Esophagus muscularis mucosa (tissue), 4 donors: Measurements from ENCODE around the gene CNIH3. TPM values are rescaled to one million over a fixed set of nuclear protein-coding genes. Genes with fewer than 3 reads are reported as not detected.

Experiments used
- DNase-seq: peaks from one replicate; pipeline ENCODE4 v3.0.0-alpha.2; 2017; ENCODE audit errors: extremely low spot score
- H3K27ac ChIP-seq, 4 donors: fragments of 200-600 bp; sonication (generic); replicated peaks in 1 of 4; 1 replicate in 3 of 4; 2 replicates in 1 of 4; pipeline ENCODE4 v1.5.1; 2016 to 2019; ENCODE audit warnings: mild to moderate bottlenecking in 1 of 4
- H3K27me3 ChIP-seq, 4 donors: fragments of 200-600 bp; sonication (generic); one replicate each; pipeline versions ENCODE4 v1.5.1 to v1.6.0; 2016 to 2019
- H3K36me3 ChIP-seq, 4 donors: fragments of 200-600 bp; sonication (generic); one replicate each; pipeline ENCODE4 v1.5.1; 2016 to 2019
- H3K4me1 ChIP-seq, 4 donors: fragments of 200-600 bp; sonication (generic); one replicate each; pipeline ENCODE4 v1.5.1; 2016 to 2019
- H3K4me3 ChIP-seq, 4 donors: fragments of 200-600 bp; sonication (generic); 1 replicate in 2 of 4; 2 replicates in 2 of 4; pipeline ENCODE4 v1.5.1; 2016 to 2019; ENCODE audit warnings: mild to moderate bottlenecking in 4 of 4, moderate library complexity in 1 of 4
- H3K9me3 ChIP-seq, 4 donors: fragments of 200-600 bp; sonication (generic); 1 replicate in 3 of 4; 2 replicates in 1 of 4; pipeline ENCODE4 v1.5.1; 2016 to 2019
- CTCF ChIP-seq, 3 experiments: fragments of 200-600 bp in 2 of 3; fragments of 450-650 bp in 1 of 3; sonication (generic) in 2 of 3; IDR thresholded peaks; one replicate each; pipeline ENCODE4 v1.5.1; 2017 to 2019; ENCODE audit warnings: antibody characterized with exemption in 3 of 3, mild to moderate bottlenecking in 2 of 3, moderate library complexity in 1 of 3
- EP300 ChIP-seq: sonication (generic); formaldehyde crosslinking; IDR thresholded peaks from one replicate; pipeline ENCODE4 v1.6.1; 2017; ENCODE audit warnings: antibody characterized with exemption
- POLR2A ChIP-seq: fragments of 450-650 bp; IDR thresholded peaks from one replicate; pipeline ENCODE4 v1.6.1; 2017; ENCODE audit warnings: antibody characterized with exemption, moderate library complexity, mild to moderate bottlenecking, low read depth
- POLR2AphosphoS5 ChIP-seq, 2 donors: sonication (generic); formaldehyde crosslinking; IDR thresholded peaks; one replicate each; pipeline ENCODE4 v1.6.1; 2017; ENCODE audit warnings: antibody characterized with exemption in 2 of 2
- WGBS: methylation state at CpG from one replicate; pipeline ENCODE4 v1.1.5; 2018; 5-methylcytosine and 5-hydroxymethylcytosine counted together
- intact Hi-C: fragments of 100-400 bp; cut with DNase I; formaldehyde crosslinking; loops from one replicate; pipeline ENCODE4 v1.15.1; 2023
- total RNA-seq, 4 donors: library from RNA; depleted of rRNA; stranded (reverse); fragments of >200 nt; gene quantifications; one replicate each; pipeline versions ENCODE4 v1.1.0 to v1.2.1, GENCODE V29; 2016

CNIH3 gene
- total RNA-seq, 4 donors from 2014 or later, result 0.42 to 2.3 (median 1.3) TPM

GRCh38 chr1:224689374-224689773 lies 73.3 kb downstream of the CNIH3 start:
- no peak for DNase-seq
- peaks cover 0 to 6% (median 0%) of the 10 kb centered on the region in 4 donors for H3K9me3 ChIP-seq
- TF ChIP-seq EP300, result no peak
- TF ChIP-seq POLR2AphosphoS5 (IDR thresholded peaks at IDR 0.05), result no peak
- no peak for TF ChIP-seq POLR2A
- TF ChIP-seq CTCF (IDR thresholded peaks at IDR 0.05), result no peak
- H3K36me3 ChIP-seq, result no peaks in the 10 kb centered on the region
- 67% methylated on average over 9 of the region's 9 CpGs for WGBS
- H3K4me1 ChIP-seq, result no peaks in the 10 kb centered on the region
- intact Hi-C loops, result no loop called here
- no peaks in the 10 kb centered on the region for H3K27me3 ChIP-seq
- no peak overlapping the region for H3K27ac ChIP-seq
- no peak overlapping the region for H3K4me3 ChIP-seq

DNA sequence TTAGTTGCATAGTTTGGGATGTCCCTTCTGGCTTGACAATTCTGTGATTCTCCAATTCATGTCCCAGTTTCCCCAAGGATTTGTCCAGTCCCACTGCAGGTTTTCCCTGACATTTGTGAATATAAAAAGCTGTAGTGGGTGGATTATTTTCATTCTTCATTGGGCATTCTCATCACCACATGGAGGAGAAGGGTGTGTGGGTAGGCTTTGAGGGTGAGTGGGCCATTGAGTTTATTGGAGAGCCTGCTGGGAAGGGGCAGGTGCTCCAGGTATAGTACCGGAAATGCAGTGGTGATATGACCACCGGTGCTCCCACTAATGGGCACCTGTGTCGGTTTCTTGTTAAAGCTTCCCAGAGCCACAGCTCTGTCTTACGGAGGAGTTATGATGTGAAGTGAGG lies 74.5 kb downstream of the CNIH3 start:
- WGBS, result 94% methylated on average over 4 of the region's 4 CpGs
- Histone ChIP-seq H3K9me3 (peaks cover 0 to 6% (median 0%) of the 10 kb centered on the region in 4 donors), H3K4me1 (no peaks in the 10 kb centered on the region), H3K36me3 (no peaks in the 10 kb centered on the region), H3K27ac (no peak overlapping the region), H3K4me3 (no peak overlapping the region), H3K27me3 (no peaks in the 10 kb centered on the region)
- intact Hi-C loops, result no loop called here
- no peak for DNase-seq
- TF ChIP-seq POLR2AphosphoS5 (IDR thresholded peaks at IDR 0.05), result no peak

- Histone ChIP-seq H3K27me3 (no peaks in the 10 kb centered on the region), H3K36me3 (no peaks in the 10 kb centered on the region), H3K4me3 (no peak overlapping the region), H3K4me1 (no peaks in the 10 kb centered on the region), H3K9me3 (peaks cover 0 to 5% (median 0%) of the 10 kb centered on the region in 4 donors), H3K27ac (no peak overlapping the region)
- no peak for DNase-seq
- WGBS, result 92% methylated on average over 1 of the region's 4 CpGs
- TF ChIP-seq POLR2AphosphoS5 (IDR thresholded peaks at IDR 0.05) (no peak), POLR2A (no peak), CTCF (IDR thresholded peaks at IDR 0.05) (no peak), EP300 (no peak)
- intact Hi-C loops, result no loop called here
Measured at GRCh38 chr1:224691148-224691925, 75.2 kb downstream of the CNIH3 start.

DNA sequence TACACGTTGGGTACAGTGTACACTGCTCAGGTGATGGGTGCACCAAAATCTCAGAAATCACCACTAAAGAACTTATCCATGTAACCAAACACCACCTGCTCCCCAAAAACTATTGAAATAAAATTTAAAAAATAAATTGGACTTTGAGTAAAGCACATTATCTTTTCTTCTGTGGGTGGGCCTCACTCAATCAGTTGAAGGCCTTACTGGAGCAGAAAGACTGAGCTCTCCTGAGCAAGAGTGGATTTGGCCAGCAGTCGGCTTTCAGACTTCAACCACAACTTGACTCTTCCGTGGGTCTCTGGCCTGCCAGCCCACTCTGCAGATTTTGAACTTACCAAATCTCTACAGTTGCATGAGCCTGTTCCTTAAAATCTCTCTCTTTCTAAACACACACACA lies 78.9 kb downstream of the CNIH3 start:
- TF ChIP-seq POLR2A (no peak), POLR2AphosphoS5 (IDR thresholded peaks at IDR 0.05) (no peak), EP300 (no peak), CTCF (IDR thresholded peaks at IDR 0.05) (no peak)
- Histone ChIP-seq H3K9me3 (no peaks in the 10 kb centered on the region), H3K36me3 (no peaks in the 10 kb centered on the region), H3K27ac (no peak overlapping the region), H3K27me3 (no peaks in the 10 kb centered on the region), H3K4me3 (no peak overlapping the region), H3K4me1 (no peaks in the 10 kb centered on the region)
- intact Hi-C loops, result no loop called here
- no peak for DNase-seq
- 95% methylated on average over 3 of the region's 3 CpGs for WGBS

DNA sequence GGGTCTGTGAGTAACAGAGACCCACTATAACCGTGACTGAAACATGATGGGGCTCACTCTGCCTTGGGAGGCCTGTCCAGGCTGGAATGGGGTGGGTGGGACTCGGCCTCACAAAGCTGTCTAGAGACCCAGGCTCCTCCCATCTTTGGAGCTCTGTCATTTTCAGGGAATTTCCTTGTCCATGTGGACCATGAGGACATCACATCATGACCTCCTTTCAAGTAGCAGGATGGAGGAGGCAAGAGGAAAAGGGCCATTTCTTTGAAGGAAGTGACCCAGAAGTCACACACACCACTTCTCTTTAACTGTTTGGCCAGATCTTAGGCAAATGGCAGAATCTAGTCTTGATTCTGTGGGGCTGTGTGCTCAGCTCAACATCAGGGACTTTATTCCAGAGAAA lies 79.9 kb downstream of the CNIH3 start:
- intact Hi-C loops, result no loop called here
- WGBS, result 82% methylated on average over 2 of the region's 2 CpGs
- no peak for DNase-seq

More for the DNA sequence above, 79.9 kb downstream of the CNIH3 start:
- H3K9me3 ChIP-seq, result no peaks in the 10 kb centered on the region
- no peak for TF ChIP-seq CTCF (IDR thresholded peaks at IDR 0.05)
- TF ChIP-seq POLR2AphosphoS5 (IDR thresholded peaks at IDR 0.05), result no peak
- no peak for TF ChIP-seq EP300
- no peak for TF ChIP-seq POLR2A
- H3K27ac ChIP-seq, result no peak overlapping the region
- H3K27me3 ChIP-seq, result no peaks in the 10 kb centered on the region
- no peaks in the 10 kb centered on the region for H3K36me3 ChIP-seq
- no peaks in the 10 kb centered on the region for H3K4me1 ChIP-seq
- no peak overlapping the region for H3K4me3 ChIP-seq
